ENCODE measurements around the gene TTC23L. TPM values are rescaled to one million over a fixed set of nuclear protein-coding genes. Genes with fewer than 3 reads are reported as not detected.

Gene TTC23L
- polyA plus RNA-seq, 1 donor: 1.1 TPM

DNA sequence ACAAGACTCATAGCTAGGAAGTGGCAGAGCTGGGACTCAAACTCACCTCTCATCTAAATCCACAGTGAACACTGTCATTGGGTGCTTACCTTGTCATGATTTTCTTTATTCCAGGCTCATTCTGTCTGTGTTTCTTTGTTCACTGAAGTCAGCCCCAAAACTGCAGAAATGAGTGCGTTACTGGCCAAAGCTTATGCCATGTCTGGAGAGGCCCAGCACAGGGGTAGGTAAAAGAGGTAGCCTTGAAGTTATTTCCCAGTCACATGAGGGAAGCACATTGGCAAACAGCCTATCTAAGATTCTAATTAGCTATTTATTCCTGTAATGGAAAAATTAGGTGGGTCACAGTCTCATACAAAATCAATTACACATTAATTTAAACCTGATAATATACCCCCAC lies 29.8 kb downstream of the TTC23L start:
- no CpG with 5 or more reads among the region's 1 CpG for WGBS (ENCODE audit: insufficient coverage, low lambda C conversion rate)
- peaks cover 4% of the 10 kb centered on the region for H3K4me1 ChIP-seq (ENCODE audit: control insufficient read depth, insufficient read depth, low read length)
- H3K4me3 ChIP-seq (ENCODE audit: low read length): no peak overlapping the region
- no peaks in the 10 kb centered on the region for H3K36me3 ChIP-seq (ENCODE audit: control insufficient read depth, insufficient read depth, low read length)
- DNase-seq: peak in 1 of 2 donors; percentile 62
- H3K27me3 ChIP-seq (ENCODE audit: control insufficient read depth, insufficient read depth, low read length): no peaks in the 10 kb centered on the region
- no peaks in the 10 kb centered on the region for H3K9me3 ChIP-seq (ENCODE audit: control insufficient read depth, low read depth, low read length)
- H3K27ac ChIP-seq (ENCODE audit: low read length): peak overlapping the region; percentile 28

GRCh38 chr5:34869256-34869655 lies 30.3 kb downstream of the TTC23L start:
- Histone ChIP-seq H3K36me3 (ENCODE audit: control insufficient read depth, insufficient read depth, low read length) (no peaks in the 10 kb centered on the region), H3K27me3 (ENCODE audit: control insufficient read depth, insufficient read depth, low read length) (no peaks in the 10 kb centered on the region), H3K4me3 (ENCODE audit: low read length) (no peak overlapping the region), H3K4me1 (ENCODE audit: control insufficient read depth, insufficient read depth, low read length) (peaks cover 4% of the 10 kb centered on the region), H3K9me3 (ENCODE audit: control insufficient read depth, low read depth, low read length) (no peaks in the 10 kb centered on the region), H3K27ac (ENCODE audit: low read length) (peak overlapping the region; percentile 28)
- DNase-seq: no peak
- WGBS (ENCODE audit: insufficient coverage, low lambda C conversion rate): 33% methylated on average over 1 of the region's 1 CpG

GRCh38 chr5:34870382-34870781 lies 31.4 kb downstream of the TTC23L start:
- Histone ChIP-seq H3K27ac (ENCODE audit: low read length) (no peak overlapping the region), H3K4me1 (ENCODE audit: control insufficient read depth, insufficient read depth, low read length) (peaks cover 4% of the 10 kb centered on the region), H3K4me3 (ENCODE audit: low read length) (no peak overlapping the region), H3K36me3 (ENCODE audit: control insufficient read depth, insufficient read depth, low read length) (no peaks in the 10 kb centered on the region), H3K9me3 (ENCODE audit: control insufficient read depth, low read depth, low read length) (no peaks in the 10 kb centered on the region), H3K27me3 (ENCODE audit: control insufficient read depth, insufficient read depth, low read length) (no peaks in the 10 kb centered on the region)
- no peak for DNase-seq
- WGBS (ENCODE audit: insufficient coverage, low lambda C conversion rate): 100% methylated on average over 1 of the region's 2 CpGs

DNA sequence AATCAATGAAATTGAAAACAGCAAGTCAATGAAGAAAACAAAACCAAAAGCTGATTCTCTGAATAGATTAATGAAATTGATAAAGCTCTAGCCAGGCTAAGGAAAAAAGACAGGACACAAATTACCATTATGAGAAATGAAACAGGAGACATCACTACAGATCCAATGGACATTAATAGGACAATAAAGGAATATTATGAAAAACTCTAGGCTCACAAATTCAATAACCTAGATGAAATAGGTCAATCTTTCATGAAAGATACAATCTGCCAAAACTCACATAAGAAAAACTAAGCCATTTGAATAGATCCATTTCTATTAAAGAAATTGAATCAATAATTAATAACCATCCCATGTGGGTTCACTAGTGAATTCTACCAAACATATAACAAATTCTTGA lies 37.3 kb downstream of the TTC23L start:
- DNase-seq: no peak
- Histone ChIP-seq H3K27me3 (ENCODE audit: control insufficient read depth, insufficient read depth, low read length) (no peaks in the 10 kb centered on the region), H3K4me3 (ENCODE audit: low read length) (no peak overlapping the region), H3K4me1 (ENCODE audit: control insufficient read depth, insufficient read depth, low read length) (no peaks in the 10 kb centered on the region), H3K27ac (ENCODE audit: low read length) (no peak overlapping the region), H3K9me3 (ENCODE audit: control insufficient read depth, low read depth, low read length) (no peaks in the 10 kb centered on the region), H3K36me3 (ENCODE audit: control insufficient read depth, insufficient read depth, low read length) (no peaks in the 10 kb centered on the region)

DNA sequence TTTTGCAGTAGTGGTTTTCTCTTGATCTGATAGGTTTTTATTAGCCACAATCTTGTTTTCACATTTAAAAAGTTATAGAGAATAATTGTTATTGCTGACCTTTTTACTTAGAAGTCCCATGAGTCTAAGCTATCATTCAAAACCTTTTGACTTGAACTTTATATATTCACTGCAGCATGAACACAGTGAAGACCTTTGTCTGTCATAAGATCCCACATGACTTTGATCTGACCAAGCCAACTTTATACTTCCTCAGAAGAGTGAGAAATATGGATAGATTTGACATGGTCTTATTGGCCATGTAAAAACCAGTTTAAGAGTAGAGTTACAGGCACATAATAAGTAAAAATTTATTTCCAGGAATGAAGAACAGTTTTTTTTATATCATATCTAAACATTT lies 42.3 kb downstream of the TTC23L start:
- no peaks in the 10 kb centered on the region for H3K36me3 ChIP-seq (ENCODE audit: control insufficient read depth, insufficient read depth, low read length)
- H3K27ac ChIP-seq (ENCODE audit: low read length): no peak overlapping the region
- no peaks in the 10 kb centered on the region for H3K4me1 ChIP-seq (ENCODE audit: control insufficient read depth, insufficient read depth, low read length)
- H3K4me3 ChIP-seq (ENCODE audit: low read length): no peak overlapping the region
- no peaks in the 10 kb centered on the region for H3K27me3 ChIP-seq (ENCODE audit: control insufficient read depth, insufficient read depth, low read length)
- H3K9me3 ChIP-seq (ENCODE audit: control insufficient read depth, low read depth, low read length): no peaks in the 10 kb centered on the region
- peak in 1 of 2 donors; percentile 47 for DNase-seq

GRCh38 chr5:34886392-34887119 lies 47.6 kb downstream of the TTC23L start:
- H3K27me3 ChIP-seq (ENCODE audit: control insufficient read depth, insufficient read depth, low read length): no peaks in the 10 kb centered on the region
- peaks cover 6% of the 10 kb centered on the region for H3K4me1 ChIP-seq (ENCODE audit: control insufficient read depth, insufficient read depth, low read length)
- no peak overlapping the region for H3K4me3 ChIP-seq (ENCODE audit: low read length)
- H3K27ac ChIP-seq (ENCODE audit: low read length): no peak overlapping the region
- WGBS (ENCODE audit: insufficient coverage, low lambda C conversion rate): no CpG with 5 or more reads among the region's 3 CpGs
- no peak for DNase-seq
- H3K36me3 ChIP-seq (ENCODE audit: control insufficient read depth, insufficient read depth, low read length): no peaks in the 10 kb centered on the region
- H3K9me3 ChIP-seq (ENCODE audit: control insufficient read depth, low read depth, low read length): no peaks in the 10 kb centered on the region

DNA sequence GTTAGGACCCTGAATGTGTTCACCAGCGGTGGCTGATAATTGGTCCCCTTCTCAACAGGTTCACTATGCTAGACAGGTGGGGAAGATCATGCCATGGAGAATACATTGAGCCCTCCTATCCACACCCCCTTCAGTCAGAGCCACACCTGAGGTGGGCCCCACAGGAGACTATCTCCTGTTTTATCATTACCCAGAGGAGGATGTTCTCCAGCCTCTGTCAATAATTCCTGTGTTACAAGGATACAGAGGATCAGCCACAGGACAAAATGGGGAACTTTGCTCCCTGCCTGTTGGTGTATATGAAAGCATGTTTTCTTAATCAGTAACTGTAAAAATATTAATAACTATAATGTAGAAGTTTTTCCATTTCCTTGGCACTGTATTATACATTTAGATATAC lies 50.4 kb downstream of the TTC23L start:
- no peaks in the 10 kb centered on the region for H3K9me3 ChIP-seq (ENCODE audit: control insufficient read depth, low read depth, low read length)
- peaks cover 6% of the 10 kb centered on the region for H3K4me1 ChIP-seq (ENCODE audit: control insufficient read depth, insufficient read depth, low read length)
- no CpG with 5 or more reads among the region's 1 CpG for WGBS (ENCODE audit: insufficient coverage, low lambda C conversion rate)
- H3K4me3 ChIP-seq (ENCODE audit: low read length): no peak overlapping the region
- H3K36me3 ChIP-seq (ENCODE audit: control insufficient read depth, insufficient read depth, low read length): no peaks in the 10 kb centered on the region
- H3K27ac ChIP-seq (ENCODE audit: low read length): no peak overlapping the region
- H3K27me3 ChIP-seq (ENCODE audit: control insufficient read depth, insufficient read depth, low read length): no peaks in the 10 kb centered on the region
- peak in 1 of 2 donors; percentile 62 for DNase-seq

GRCh38 chr5:34891981-34892380 lies 53.0 kb downstream of the TTC23L start:
- H3K27ac ChIP-seq (ENCODE audit: low read length): no peak overlapping the region
- WGBS (ENCODE audit: insufficient coverage, low lambda C conversion rate): 100% methylated on average over 2 of the region's 5 CpGs
- no peak for DNase-seq
- no peaks in the 10 kb centered on the region for H3K36me3 ChIP-seq (ENCODE audit: control insufficient read depth, insufficient read depth, low read length)
- peaks cover 11% of the 10 kb centered on the region for H3K4me1 ChIP-seq (ENCODE audit: control insufficient read depth, insufficient read depth, low read length)
- no peak overlapping the region for H3K4me3 ChIP-seq (ENCODE audit: low read length)
- no peaks in the 10 kb centered on the region for H3K27me3 ChIP-seq (ENCODE audit: control insufficient read depth, insufficient read depth, low read length)
- no peaks in the 10 kb centered on the region for H3K9me3 ChIP-seq (ENCODE audit: control insufficient read depth, low read depth, low read length)

DNA sequence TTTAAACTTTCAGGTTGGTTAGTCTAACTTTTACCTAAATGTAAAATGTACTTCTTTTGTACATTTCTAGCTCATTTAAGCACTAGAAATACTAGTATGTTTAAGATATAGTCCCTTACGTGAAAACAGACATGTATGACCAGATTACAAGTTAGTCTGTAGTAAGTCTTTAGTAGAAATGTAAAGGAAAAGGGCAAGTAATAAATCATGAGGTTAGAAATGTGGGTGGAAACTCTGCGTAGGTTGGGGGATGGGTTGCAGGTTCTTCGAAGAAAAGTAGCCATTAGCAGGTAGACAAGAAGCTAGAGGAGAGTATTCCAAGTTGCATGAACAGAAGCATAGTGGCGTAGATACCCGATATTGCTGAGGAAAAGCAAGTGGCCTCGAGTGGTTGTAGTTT lies 53.5 kb downstream of the TTC23L start:
- Histone ChIP-seq H3K36me3 (ENCODE audit: control insufficient read depth, insufficient read depth, low read length) (no peaks in the 10 kb centered on the region), H3K9me3 (ENCODE audit: control insufficient read depth, low read depth, low read length) (no peaks in the 10 kb centered on the region), H3K27ac (ENCODE audit: low read length) (no peak overlapping the region), H3K4me1 (ENCODE audit: control insufficient read depth, insufficient read depth, low read length) (peaks cover 11% of the 10 kb centered on the region), H3K27me3 (ENCODE audit: control insufficient read depth, insufficient read depth, low read length) (no peaks in the 10 kb centered on the region), H3K4me3 (ENCODE audit: low read length) (no peak overlapping the region)
- DNase-seq: no peak
- 94% methylated on average over 3 of the region's 6 CpGs for WGBS (ENCODE audit: insufficient coverage, low lambda C conversion rate)

- Histone ChIP-seq H3K4me3 (ENCODE audit: low read length) (no peak overlapping the region), H3K9me3 (ENCODE audit: control insufficient read depth, low read depth, low read length) (no peaks in the 10 kb centered on the region), H3K27ac (ENCODE audit: low read length) (no peak overlapping the region), H3K36me3 (ENCODE audit: control insufficient read depth, insufficient read depth, low read length) (no peaks in the 10 kb centered on the region), H3K4me1 (ENCODE audit: control insufficient read depth, insufficient read depth, low read length) (peaks cover 8% of the 10 kb centered on the region), H3K27me3 (ENCODE audit: control insufficient read depth, insufficient read depth, low read length) (no peaks in the 10 kb centered on the region)
- WGBS (ENCODE audit: insufficient coverage, low lambda C conversion rate): no CpG with 5 or more reads among the region's 1 CpG
- no peak for DNase-seq
Measured at GRCh38 chr5:34894716-34895115, 55.8 kb downstream of the TTC23L start.

DNA sequence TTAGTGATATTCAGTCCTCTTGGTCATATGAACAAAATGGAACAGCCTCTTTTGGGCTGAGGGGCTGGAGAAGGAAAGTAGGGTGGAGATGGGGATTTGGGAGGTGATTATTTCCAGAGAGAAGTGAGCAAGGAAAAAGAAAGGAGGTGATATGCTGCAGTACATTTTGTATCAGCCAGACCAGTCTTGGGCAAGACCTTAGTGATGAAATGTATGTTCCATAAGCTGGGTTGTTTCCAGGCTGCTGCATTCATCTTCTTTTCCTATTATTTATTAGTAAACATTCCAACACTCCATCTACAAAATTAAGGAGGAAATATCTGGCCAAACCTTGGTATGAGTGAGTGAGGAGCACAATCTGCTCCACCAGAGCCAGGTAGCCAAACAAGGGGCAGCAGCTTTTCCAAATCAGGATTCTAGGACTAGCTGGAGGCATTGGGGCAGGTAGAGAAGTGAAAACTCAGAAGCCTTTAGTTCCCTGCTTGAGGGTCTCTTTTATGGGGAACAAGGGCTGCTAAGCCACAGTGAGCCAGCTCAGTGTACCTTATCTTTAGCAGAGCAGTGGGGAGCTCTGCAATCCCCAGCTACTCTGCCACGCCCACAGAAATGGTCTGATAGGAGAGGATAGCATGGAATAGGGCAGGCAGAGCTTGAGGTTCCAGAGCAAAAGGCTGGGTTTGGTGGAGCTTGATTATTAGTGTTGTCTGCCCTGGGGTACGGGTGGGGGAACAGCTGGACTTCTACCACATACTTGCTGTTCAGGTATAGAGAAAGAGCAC lies 56.9 kb downstream of the TTC23L start:
- WGBS (ENCODE audit: insufficient coverage, low lambda C conversion rate): no CpG with 5 or more reads among the region's 2 CpGs
- no peak overlapping the region for H3K4me3 ChIP-seq (ENCODE audit: low read length)
- DNase-seq: peak in 1 of 2 donors; percentile 36
- H3K4me1 ChIP-seq (ENCODE audit: control insufficient read depth, insufficient read depth, low read length): peaks cover 5% of the 10 kb centered on the region
- no peaks in the 10 kb centered on the region for H3K9me3 ChIP-seq (ENCODE audit: control insufficient read depth, low read depth, low read length)
- H3K27me3 ChIP-seq (ENCODE audit: control insufficient read depth, insufficient read depth, low read length): no peaks in the 10 kb centered on the region
- no peaks in the 10 kb centered on the region for H3K36me3 ChIP-seq (ENCODE audit: control insufficient read depth, insufficient read depth, low read length)
- H3K27ac ChIP-seq (ENCODE audit: low read length): no peak overlapping the region

Measured in large intestine (tissue), 3 donors.